Effector CD8-positive, alpha-beta T cell (primary cell): Measurements from ENCODE around the gene FCER2.

Experiments used
- DNase-seq: peaks from one replicate; lab custom pipeline; 2025; lab: John Stamatoyannopoulos, UW

The FCER2 gene

DNA sequence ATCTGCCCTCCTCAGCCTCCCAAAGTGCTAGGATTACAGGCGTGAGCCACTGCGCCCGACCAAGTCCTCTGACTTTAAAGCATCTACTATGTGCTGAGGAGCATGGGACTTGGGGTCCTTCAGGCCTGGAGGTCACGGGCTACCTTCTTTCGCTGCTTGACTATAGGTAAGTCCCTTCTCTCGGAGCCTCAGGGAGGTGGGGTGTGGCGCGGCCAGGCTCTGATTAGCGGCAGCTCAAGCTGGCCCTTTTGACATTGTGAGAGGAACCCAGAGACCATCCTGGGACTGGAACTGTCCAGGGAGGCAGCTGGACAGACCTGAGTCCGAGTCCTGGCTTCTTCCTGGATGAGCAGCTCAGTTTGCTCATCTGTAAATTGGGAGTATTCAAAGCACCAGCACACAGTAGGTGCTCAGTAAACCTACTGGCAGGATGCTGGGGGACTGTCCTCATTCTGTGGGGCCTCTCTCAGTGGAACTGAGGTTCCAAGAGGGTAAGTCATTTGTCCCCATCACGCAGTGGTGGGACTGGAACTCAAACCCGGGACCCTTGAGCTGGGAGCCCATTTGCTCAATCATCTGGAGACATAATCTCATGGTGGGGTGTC lies 780 bp downstream of the FCER2 start:
- DNase-seq, result no peak

- DNase-seq, result no peak
These were observed 2.2 kb downstream of the FCER2 start for GRCh38 chr19:7699417-7700401.

DNA sequence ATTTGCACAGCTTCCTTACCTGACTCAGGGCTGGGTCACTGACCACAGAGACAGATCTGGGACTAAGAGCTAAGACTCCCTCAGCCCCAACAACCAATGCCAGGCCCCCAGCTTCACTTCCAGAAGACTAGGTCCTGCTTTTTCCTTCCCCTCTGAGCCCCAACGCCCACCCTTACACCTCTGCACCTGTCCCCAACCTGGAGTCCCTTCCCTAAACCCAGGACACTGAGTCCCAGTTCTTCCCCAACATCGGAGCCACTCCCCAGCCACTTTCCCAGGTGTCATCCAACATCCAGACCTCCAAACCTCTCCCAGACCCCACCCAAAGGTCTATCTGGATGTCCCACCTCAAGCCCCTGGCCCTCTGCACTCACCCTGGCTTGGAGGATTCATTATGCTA lies 2.9 kb downstream of the FCER2 start:
- DNase-seq, result no peak

- DNase-seq, result no peak
These were observed 3.3 kb downstream of the FCER2 start for GRCh38 chr19:7698583-7698982.

GRCh38 chr19:7697721-7698287 lies 4.1 kb downstream of the FCER2 start:
- no peak for DNase-seq

GRCh38 chr19:7694499-7694898 lies 7.4 kb downstream of the FCER2 start:
- DNase-seq, result no peak

GRCh38 chr19:7692417-7693088 lies 9.4 kb downstream of the FCER2 start:
- no peak for DNase-seq

DNA sequence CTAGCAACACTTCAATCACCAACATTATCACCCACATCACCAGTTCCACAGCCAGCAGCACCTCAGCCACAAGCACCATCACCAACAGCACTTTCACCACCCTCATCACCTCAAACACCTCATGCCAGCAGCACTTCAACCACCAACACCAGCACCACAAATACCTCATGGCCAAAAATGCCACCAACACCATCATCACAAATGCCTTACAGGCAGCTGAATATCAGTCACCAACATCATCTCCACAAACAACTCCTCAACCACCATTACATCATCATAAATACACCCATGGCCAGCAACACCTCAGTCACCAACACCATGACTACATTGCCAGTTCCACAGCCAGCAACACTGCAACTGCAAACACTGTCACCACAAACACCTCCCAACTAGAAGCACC lies 10.4 kb downstream of the FCER2 start:
- no peak for DNase-seq

GRCh38 chr19:7690779-7691258 lies 11.1 kb downstream of the FCER2 start:
- DNase-seq, result no peak

- no peak for DNase-seq
These were observed 12.8 kb downstream of the FCER2 start for GRCh38 chr19:7689165-7689564.

- no peak for DNase-seq
These were observed 14.8 kb downstream of the FCER2 start for GRCh38 chr19:7687177-7687576.

DNA sequence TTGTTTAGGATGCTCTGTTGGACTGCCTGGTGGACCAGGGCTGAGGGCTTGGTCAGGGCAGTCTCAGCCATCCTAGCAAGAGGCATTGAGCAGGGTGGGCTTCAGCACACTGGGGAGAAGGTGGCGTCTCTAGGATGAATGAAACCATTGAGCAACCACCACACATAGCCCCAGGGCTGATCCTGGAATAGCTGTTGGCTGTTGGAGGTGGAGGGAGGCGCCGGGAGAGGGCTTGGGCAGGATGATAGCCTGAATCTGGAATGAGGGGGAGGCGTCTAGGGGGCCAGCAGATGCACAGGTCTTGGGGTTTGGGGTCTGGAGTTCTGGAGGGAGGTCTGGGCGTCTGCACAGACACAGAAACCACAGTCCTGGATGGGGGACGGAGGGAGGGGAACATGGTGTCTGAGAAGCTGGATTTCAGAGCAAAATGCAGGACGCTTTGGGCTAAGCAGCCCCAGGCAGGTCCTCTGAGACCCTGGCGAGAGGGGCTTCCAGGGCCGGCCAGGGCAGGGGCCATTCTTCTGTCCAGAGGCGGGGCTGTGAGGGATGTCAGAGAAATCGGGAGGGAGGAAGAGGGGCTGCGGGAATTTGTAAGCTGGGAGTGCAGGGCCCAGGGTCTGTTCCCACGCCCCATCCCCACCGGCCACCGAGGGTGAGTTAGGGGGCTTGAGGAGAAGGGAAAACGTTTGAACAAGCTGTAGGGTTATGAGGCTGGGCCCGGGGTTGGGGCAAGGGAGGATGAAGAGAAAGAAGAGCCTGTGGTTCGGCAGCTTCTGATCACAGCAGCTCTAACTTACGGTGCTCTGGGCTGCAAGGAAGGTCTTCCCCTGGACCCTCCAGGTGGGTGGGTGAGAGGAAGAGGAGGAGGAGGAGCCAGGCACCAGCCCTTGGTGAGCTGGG lies 16.1 kb downstream of the FCER2 start:
- no peak for DNase-seq

GRCh38 chr19:7682175-7682855 lies 19.6 kb downstream of the FCER2 start:
- no peak for DNase-seq

- DNase-seq, result peak; percentile 71
These were observed 20.4 kb downstream of the FCER2 start for GRCh38 chr19:7681340-7682174.

DNA sequence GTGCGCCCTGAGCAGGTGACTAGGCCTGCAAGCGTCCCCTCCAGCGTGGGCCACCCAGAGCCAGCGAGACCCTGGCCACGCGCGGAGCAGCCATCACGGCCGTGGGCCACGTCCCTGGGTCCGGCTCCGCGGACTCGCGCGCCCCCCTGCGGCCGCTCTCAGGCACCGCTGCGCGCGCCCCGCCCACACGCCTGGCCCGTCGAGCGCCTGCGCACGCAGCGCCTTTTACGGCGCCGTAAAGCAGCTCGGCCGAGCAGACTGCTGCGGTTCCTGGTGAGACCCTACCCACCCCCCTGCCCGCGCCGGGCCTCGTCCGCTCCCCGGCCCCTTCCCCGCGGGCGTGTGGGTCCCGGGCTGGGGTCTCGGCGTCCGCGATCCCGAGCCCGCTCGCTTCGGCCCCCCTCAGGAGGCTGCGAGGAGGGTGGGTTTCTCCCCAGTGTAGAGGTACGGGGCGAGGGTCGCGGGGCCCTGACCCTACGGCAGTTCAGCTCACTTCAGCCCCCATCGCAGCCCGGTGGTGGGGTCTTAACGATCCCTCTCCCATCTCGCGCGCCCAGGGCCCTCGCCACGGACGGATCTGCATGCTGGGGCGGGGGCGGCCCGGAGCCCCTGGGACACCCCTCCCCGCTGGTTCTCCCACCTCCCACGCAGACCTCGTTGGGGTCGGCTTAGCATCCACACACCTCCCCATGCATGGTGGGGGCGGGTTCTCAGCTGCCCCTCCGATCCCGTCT lies 21.2 kb downstream of the FCER2 start, which contains the start of gene TRAPPC5:
Gene TRAPPC5 (plus strand): TSS at position 228 of the 734 bp plus-strand sequence. CDS start 1,421 bp downstream, outside the sequence.
- peak; percentile 77 for DNase-seq

- DNase-seq, result no peak
These were observed 21.9 kb downstream of the FCER2 start for GRCh38 chr19:7679771-7680605.

- DNase-seq, result peak; percentile 44
These were observed 22.8 kb downstream of the FCER2 start for GRCh38 chr19:7678971-7679751.
